HG02763 (cell line): ENCODE results near the gene FRMD1.

Experiments
- ATAC-seq: cut with Tn5 transposase; IDR thresholded peaks from one replicate; pipeline ENCODE4 v1.9.1; 2021; ENCODE audit warnings: mild to moderate bottlenecking, moderate library complexity; ENCODE audit not compliant: unreplicated experiment

Gene FRMD1

DNA sequence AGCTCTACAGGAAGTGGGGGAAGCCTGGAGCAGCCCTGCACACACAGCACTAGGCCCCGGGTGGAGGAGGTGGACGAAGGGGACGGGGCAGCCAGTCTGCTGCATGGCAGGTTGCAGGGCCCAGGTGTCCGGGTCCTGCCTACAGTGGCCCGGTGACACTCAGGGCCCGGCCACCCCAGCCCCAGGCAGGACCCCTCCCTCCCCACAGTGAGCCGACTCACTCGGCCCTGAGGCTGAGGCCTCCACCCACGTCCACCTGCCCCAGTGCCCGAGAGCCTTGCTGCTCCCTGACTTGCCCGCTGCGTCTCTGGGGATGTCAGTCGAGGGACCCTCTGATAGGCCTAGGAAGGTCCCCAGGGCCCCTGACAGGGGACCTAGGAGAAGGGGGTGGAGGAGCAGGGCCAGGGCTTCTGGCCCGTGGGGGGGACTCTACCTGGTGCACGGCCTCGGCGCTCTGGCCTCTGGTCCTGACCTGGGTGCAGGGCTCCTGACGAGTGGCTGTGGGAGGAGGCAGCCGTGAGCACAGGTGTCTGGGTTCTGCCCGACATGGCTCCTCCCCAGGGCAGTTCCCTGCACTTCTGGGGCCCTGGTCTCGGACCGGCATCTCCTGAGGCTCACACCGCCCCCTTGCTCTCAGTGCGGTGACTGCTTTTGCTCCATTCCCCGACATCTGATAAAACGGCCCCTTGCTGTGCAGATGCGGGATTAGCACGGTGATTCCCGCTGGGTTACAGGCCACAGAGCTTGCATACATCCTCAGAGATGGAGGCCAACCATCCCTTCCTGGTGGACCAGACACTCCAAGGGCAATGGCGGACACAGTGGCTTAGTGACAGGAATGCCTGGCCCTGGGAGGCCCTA, 20.1 kb downstream of the FRMD1 start:
- no peak for ATAC-seq

DNA sequence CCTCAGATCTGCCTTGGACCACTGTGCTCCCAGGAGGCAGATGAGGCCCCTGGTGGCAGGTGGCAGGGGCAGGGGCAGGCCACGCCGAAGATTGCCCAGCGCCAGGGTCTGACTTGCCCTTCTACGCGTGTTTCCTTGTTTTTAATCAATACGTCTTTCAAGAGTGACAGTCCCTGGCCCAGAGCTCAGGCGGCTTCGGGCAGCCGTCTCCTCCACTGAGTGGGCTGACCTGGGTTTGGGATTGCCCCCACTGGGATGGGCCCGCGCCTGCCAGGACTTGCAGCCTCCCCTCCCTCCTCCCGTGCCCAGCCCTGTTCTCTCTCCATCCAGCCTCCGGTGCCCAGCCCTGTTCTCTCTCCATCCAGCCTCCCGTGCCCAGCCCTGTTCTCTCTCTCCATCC, 21.2 kb downstream of the FRMD1 start:
- no peak for ATAC-seq

DNA sequence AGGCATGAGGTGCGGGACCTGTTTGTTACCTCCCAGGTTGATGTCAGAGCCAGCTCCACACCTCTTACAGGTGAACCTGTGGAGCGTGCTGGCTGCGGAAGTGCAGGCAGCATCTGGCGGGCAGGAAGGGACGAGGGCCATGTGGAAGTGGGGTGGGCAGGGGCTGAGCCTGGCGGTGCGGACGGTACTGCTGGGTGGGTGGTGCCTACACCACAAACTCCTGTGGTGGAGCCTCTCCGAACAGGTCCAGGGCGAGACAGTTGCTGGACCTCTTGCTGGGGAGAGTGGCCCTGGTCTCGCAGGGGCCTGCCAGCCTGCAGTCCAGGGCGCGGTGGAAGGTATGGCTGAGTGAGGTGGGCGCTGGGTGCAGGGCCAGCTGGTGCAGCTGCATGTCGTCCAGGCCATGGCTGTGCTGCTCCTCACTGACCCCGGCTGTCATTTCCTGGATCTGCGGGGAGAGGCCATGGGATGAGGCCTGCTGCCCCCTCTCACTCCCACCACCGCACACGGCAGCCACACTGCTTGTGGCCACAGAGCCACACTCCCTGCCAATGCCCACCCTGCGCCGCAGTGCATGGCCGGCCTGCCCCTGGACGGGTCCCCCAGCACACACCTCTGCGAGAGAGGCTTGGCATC, 22.0 kb downstream of the FRMD1 start:
- ATAC-seq: no peak

DNA sequence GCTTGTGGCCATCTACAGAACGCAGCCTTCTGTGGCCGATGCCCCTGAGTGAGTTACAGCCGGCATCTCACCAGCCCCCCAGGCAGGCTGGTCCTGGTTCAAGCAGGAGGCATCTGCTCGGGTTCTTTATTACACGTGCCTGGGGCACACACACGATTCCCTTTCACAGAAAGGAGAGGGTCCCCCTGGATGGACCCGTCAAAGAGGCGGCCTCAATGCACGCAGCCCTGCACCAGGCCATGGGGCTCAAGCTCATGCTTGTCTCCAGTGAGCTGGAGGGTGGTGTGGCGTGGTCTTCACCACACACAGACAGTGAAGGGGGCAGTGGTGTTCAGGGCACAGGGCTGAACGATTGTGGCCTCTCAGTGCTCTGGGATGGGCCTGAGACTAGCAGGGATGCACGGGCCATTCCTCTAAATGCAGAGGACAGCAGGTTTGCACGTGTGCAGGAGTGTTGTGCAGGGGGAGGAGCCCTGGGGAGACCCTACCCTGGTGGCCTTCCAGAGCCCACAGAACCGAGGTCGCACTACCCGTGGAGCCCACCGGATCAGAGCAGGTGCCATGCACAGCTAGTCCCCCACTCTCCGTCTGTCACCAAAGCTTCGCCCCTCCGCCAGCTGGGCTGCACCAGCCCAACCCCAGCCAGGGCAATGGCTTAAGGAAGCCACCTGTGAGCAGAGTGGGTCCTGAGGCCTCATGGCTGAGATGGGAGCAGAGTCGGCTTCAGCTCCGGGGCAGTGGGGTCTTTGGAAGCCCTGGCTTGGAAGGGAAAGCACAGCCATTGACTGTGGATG, 23.1 kb downstream of the FRMD1 start:
- ATAC-seq: no peak

DNA sequence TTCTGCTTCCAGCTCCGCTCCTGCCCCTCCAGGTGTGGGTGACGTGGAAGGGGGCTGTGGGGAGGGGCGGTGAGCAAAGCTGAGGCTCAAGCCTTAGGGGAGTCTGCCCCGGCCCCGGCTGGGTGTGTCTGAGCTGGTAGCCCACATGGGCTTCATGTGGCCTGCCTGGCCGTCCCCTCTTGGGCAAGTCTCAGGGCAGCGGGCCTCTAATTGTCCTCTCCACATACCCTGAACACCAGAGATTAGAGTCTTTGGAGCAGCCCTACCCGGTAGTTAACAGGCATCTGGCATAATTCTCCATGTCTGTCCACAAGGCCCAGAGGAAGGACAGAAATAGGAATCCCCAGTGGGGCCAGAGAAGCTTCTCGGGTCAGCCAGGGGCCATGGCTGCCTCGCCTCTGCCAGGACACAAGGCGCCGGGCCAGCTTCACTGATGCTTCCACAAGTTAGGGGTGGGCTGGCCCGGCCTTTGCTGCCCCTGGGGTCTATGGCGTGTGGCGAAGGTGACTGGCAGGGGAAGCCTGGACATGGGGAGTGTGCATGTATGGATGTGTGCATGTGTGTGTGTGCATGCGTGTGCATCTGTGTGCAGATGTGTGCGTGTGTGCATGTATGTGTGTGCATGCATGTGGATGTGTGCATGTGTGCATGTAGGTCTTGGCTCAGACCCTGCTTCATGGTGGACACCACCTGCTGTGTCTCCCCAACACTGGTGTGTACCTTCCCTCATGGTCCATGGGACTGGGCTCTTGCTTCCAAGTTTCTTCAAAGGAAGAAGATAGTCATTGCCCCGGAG, 24.0 kb downstream of the FRMD1 start:
- no peak for ATAC-seq

DNA sequence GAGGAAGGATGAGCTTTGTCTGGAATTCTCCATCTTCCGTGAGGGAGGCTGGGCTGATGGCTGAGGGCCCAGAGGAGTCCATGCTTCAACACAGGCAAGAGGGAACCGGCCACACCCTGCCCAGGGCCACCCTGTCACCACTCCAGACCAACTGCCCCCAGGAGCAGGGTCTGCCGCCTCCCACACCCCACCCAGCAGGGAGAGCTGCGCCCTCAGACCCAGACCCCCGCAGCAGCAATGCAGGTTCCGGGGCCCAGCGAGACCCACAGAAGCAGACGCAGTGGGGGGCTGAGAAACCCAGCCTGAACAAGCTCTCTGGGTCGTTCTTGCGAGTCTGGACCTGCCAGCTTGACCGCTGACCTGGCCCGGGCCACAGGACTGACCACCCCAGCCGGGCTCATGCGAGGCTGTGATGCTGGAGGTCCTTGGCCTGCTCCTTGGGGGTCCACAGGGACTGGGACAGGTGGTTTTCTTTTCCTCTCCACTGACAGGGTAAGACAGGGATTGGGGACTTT, 25.0 kb downstream of the FRMD1 start:
- no peak for ATAC-seq

DNA sequence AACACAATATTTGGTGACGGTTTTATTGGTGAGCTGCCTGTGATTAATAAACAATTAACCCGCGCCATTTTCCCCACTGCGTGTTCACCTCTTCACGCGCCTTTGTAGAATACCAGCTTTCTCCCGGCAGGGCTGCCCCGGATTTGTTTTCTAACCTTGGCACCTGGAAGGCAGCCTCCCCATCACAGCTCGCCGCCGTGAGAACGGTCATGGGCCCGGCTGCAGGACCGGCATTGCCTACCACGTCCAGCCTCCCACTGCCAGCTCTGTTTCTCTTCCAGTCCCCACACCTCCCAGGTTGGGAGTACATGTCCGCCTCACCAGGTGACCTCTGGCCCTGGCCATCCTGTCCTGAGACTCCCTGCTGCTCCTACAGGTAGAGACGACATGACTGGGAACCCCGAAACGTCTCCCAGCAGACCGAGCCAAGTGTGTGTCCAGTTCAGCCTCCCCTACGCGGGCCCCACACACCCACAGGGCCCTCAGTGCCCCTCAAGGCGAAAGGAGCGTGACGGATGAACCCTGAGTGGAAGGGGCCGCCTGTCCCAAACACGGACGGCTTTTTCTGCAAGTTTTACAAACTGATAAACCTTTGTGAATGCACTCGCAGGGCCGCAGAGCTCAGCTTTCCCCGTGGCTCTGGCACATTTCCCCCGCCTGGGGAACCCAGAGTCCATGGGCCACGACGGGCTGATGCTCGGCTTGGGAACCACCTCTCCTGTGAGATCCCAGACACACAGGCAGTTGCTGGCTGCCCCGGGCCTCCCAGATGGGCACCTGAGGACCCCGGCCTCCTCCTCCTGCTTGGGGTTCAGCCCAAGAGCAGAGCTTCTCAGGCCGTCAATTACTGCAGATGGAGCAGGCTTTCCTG, 25.7 kb downstream of the FRMD1 start:
- ATAC-seq: no peak

DNA sequence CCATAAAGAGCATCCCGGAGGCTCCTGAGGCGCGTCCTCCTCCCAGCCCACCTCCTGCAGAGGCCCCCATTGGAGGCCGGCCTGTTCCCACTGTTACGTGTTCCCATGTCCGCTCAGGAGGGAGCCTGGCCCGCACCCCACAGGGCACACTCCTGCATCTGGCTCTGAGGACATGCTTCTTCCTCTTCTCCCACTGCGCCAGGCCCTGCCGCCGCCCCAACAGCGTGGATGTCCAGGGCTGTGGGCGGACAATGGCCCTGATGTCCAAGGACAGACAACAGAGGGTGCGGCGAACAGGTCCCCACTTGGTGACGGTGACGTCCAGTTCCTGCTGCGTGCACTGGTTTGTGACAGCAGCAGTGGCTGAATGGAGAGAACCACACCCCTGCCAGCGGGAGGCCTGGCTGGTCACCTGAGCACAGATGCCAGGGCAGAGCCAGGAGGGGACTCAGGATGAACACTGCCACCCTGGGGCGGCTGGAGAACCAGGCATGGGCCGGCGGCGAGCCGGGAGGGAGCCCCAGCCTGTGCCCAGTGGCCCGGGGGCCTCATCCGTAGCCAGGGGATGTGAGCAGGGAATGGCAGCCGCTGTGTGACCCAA, 26.6 kb downstream of the FRMD1 start:
- ATAC-seq: no peak

DNA sequence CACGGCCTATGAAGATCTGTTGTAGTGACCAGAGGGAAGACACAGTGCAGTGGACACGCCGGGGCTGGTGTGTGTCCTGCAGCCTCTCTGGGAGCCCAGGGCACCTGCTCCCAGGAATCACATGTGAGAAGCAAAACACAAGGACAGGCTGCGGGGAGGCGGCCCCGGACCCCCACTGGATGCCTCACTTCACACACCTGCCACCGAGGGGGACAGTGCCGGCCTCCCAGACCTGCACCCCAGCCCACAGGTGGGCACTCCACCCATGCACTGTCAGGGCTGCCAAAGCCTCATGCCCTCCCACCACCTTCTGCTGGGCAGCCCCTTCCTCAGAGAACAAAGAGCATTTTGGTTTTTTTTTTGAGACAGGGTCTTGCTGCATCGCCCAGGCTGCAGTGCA, 27.4 kb downstream of the FRMD1 start:
- ATAC-seq: no peak

DNA sequence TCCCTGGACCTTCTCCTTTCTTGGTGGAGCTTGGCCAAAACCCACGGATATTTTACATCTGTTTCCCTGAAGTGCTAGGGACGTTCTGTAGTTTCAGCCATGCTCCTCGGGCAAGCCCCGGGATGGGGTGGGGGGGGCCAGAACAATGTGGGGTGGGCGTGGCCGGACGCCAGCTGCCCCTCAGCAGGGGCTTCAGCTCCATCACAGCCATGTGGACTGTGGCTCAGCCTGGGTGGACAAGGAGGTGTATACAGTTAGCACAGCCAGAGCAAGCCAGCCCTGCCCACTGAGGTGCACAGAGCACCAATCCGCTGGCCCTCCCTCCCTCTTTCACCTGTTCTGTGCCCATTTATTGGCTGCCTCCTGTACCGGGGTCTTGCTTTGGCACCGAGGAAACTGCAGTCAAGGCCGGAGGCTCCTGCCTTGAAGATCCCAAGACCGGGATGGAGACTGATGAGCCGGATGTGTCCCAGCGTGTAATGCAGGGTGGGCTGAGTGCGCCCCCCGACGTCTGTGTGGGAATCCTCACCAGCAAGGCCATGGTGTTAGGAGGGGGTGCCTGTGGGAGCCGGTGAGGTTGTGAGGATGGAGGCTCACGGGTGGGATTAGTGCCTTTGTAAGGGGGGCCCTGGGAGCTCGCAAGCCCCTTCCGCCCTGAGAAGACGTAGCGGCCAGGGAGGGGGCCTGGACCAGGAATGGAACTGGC, 28.0 kb downstream of the FRMD1 start:
- no peak for ATAC-seq

DNA sequence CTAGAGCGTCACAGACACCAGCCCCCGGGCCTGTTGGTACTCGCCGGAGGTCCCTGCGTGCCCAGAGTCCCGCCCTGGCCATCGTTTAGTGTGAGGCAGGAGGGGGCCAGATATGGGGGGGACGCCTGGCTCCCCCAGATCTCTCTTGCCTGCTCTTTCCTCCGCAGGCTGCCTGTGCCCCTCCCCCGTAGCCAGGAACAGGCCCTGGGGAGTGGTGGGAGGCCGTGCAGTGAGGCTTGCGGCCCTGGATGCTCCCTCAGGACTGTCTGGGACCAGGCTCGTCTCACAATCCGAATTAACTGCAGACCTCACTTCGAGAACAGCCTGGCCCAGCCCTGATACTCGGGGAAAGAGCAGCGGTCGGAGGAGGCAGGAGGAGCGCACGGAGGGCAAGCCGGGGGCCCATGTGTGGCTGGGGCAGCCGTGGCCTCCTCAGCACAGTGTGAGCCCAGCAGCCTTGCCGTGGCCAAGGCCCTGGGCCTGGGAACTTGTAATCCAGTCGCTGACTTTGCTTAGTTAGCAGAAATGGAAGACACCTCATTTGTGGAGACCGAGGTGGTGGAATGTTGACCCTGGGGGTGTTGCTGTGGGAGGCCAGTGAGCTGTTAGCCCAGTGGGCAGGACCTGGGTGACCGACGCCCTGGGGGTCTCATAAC, 28.7 kb downstream of the FRMD1 start:
- ATAC-seq: no peak

DNA sequence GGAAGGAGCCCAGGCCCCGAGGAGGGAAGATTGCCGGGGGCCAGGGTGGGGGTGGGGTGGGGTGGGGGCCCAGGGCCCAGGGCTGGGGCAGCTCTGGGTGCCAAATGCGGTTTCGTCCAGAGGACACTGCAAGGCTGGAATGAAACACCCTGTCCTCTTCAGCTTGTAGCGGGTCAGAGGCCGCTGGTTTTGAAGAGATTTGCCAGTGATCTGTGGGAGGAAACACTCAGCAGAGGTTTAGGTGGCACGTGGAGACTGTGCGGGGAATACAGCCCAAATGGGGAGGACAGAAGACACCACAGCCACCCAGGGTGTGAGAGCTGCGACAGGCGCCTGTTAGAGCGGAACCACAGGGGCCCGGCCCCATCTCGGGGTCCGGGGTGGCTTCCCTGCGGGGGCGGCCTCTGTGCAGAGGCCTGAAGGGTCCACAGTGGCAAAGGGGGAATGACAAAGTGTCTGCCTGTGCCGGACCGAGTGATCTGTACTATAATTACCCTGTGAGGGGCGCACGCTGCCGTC, 29.2 kb downstream of the FRMD1 start:
- ATAC-seq: no peak

DNA sequence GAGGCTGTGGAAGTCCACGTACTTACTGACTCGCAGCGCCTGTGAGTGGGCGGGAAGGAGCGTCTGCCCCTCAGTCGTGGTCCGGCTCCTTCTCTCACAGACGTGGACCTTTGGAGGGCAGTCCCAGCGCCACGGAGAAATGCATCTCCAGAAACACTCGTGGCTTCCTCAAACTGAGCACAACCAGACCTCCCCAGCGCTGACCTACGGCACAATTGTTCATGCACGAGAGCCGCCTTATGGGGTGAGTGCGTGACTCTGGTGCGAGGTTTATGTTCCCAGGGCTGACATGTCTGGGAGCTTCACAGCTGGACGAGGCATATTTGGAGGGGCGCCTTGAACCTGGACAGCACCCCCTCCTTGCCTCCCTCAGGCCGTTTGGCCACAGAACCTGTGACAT, 29.7 kb downstream of the FRMD1 start:
- no peak for ATAC-seq

DNA sequence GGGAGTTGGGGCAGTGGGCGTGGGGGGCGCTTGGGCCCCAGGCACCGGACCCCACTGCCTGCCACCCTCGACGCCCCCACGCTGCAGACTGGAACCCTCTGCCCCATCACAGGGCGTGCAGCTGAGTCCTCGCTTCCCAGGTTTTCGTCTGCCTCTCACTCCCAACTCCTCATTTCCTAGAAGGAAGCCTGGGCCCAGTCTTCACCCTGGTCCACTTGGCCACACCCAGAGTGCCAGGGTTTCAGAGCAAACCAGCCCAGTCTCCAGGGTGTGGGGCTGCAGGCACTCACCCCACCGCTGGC, 30.3 kb downstream of the FRMD1 start:
- no peak for ATAC-seq

DNA sequence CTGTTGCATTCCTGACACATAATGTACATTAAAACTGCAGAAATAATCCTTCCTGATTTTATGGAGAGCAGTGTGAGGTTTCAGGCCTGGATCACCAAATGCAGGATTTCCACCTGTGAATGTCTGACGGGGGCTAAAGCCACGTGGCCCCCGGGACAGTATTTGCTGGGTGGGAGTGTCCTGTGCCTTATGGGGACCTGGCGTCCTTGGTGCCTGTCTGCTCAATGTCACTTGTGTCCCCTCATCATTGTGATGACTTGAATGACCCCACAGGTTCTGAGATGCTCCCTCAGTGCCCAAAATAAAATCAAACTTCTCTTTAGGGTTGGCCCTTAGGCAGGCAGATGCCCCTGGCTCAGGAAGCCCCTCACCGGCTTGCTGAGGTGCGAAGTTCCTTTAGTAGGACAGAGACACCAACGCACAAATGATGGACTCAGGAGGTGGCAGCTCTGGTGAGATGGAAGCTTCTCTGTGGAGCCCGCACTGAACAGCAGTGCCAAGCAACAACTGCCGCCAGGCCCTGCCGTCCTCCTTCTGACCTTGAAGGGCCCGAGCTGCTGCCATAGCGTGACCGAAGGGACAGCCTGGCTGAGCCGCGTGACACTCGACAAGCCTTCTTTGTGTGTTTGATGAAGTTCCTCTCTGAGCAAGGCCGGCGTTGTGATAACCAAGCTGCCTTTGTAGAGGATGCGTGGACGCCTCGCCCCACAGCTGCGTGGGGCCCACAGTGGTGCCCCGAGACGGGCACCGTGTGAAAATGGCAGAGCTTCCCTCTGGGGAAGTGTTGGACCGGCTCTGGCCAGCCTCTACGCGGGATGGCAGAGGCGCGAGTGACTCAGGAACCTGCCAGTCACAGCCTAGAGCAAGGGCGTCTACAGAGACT, 30.9 kb downstream of the FRMD1 start:
- ATAC-seq: no peak

DNA sequence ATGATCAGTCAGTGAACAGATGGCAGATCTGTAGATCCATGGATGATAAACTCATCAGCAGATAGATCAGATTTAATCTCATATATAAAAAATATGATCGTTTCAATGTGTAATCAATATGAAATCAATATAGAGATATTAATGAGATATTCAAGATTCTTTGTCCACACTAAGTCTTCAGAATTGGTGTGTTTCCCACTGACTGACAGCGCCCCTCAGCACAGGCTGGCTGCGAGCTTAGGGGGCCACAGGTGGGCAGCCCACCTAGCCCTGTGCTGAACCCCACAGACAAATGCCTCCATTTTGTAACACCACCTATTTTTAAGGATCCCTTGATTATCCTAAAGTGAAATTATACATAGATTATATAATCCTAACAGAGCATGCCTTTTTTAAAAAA, 32.3 kb downstream of the FRMD1 start:
- ATAC-seq: no peak
